SK-N-SH treated with all-trans-retinoic acid at 6 μM for 48 hours (cell line): Measurements from ENCODE around the gene B3GNT3.

Experiments
- ATAC-seq: fragments of 200-7000 bp; cut with Tn5 transposase; 3 replicates; pipeline ENCODE4 v1.9.1; 2020; ENCODE audit warnings: mild to moderate bottlenecking, moderate library complexity
- ARNTL ChIP-seq: fragments of 450-650 bp; formaldehyde crosslinking; IDR thresholded peaks from 2 replicates; pipeline ENCODE4 v1.5.0; 2020; ENCODE audit warnings: low read depth, mild to moderate bottlenecking, moderate library complexity, borderline replicate concordance
- BACH2 ChIP-seq: fragments of 250-450 bp; sonication (Bioruptor Pico); IDR thresholded peaks from 2 replicates; pipeline ENCODE4 v1.9.0; 2021; ENCODE audit warnings: mild to moderate bottlenecking, borderline replicate concordance
- CREB5 ChIP-seq: fragments of 250-450 bp; sonication (Bioruptor Pico); IDR thresholded peaks from 2 replicates; pipeline ENCODE4 v1.5.1; 2020; ENCODE audit warnings: low read depth, mild to moderate bottlenecking, moderate library complexity
- CSDC2 ChIP-seq: fragments of 250-450 bp; sonication (Bioruptor Pico); IDR thresholded peaks from 2 replicates; pipeline ENCODE4 v1.5.0; 2020; ENCODE audit warnings: mild to moderate bottlenecking, moderate library complexity
- ESRRG ChIP-seq: fragments of 250-450 bp; sonication (Bioruptor Pico); IDR thresholded peaks from 2 replicates; pipeline ENCODE4 v1.6.1; 2021; ENCODE audit warnings: mild to moderate bottlenecking
- GLIS3 ChIP-seq: fragments of 250-450 bp; sonication (Bioruptor Pico); IDR thresholded peaks from 2 replicates; pipeline ENCODE4 v1.5.0; 2020; ENCODE audit warnings: mild to moderate bottlenecking, moderate library complexity
- ISL1 ChIP-seq: fragments of 250-450 bp; sonication (Bioruptor Pico); IDR thresholded peaks from 2 replicates; pipeline ENCODE4 v2.1.2; 2022; ENCODE audit warnings: mild to moderate bottlenecking, moderate library complexity
- OSR1 ChIP-seq: fragments of 250-450 bp; sonication (Bioruptor Pico); IDR thresholded peaks from 2 replicates; pipeline ENCODE4 v1.8.0; 2022; ENCODE audit warnings: moderate library complexity, mild to moderate bottlenecking, inconsistent platforms
- PATZ1 ChIP-seq: fragments of 250-450 bp; sonication (Bioruptor Pico); IDR thresholded peaks from 2 replicates; pipeline ENCODE4 v1.8.0; 2020; ENCODE audit warnings: mild to moderate bottlenecking, moderate library complexity, borderline replicate concordance
- PPARA ChIP-seq: fragments of 250-450 bp; sonication (Bioruptor Pico); IDR thresholded peaks from 2 replicates; pipeline ENCODE4 v1.5.0; 2020; ENCODE audit warnings: mild to moderate bottlenecking, borderline replicate concordance
- RARB ChIP-seq: fragments of 250-450 bp; sonication (Bioruptor Pico); IDR thresholded peaks from 2 replicates; pipeline ENCODE4 v1.8.0; 2021; ENCODE audit warnings: mild to moderate bottlenecking, moderate library complexity
- SNAI2 ChIP-seq: fragments of 250-450 bp; sonication (Bioruptor Pico); IDR thresholded peaks from 2 replicates; pipeline ENCODE4 v1.5.0; 2020; ENCODE audit warnings: mild to moderate bottlenecking, moderate library complexity
- TCF4 ChIP-seq: fragments of 250-450 bp; sonication (Bioruptor Pico); IDR thresholded peaks from 2 replicates; pipeline ENCODE4 v1.8.0; 2021; ENCODE audit warnings: mild to moderate bottlenecking, moderate library complexity, borderline replicate concordance
- TOX ChIP-seq: fragments of 250-450 bp; sonication (Bioruptor Pico); IDR thresholded peaks from 2 replicates; pipeline ENCODE4 v1.8.0; 2021; ENCODE audit warnings: mild to moderate bottlenecking, moderate library complexity, borderline replicate concordance
- TSHZ2 ChIP-seq: fragments of 250-450 bp; sonication (Bioruptor Pico); IDR thresholded peaks from 2 replicates; pipeline ENCODE4 v1.5.0; 2020; ENCODE audit warnings: mild to moderate bottlenecking, moderate library complexity
- ZC3H10 ChIP-seq: fragments of 250-450 bp; sonication (Bioruptor Pico); IDR thresholded peaks from 2 replicates; pipeline ENCODE4 v1.5.1; 2021; ENCODE audit warnings: mild to moderate bottlenecking, moderate library complexity
- ZFP3 ChIP-seq: fragments of 250-450 bp; sonication (Bioruptor Pico); IDR thresholded peaks from 2 replicates; pipeline ENCODE4 v1.5.0; 2020; ENCODE audit warnings: mild to moderate bottlenecking, moderate library complexity
- ZFP30 ChIP-seq: fragments of 450-650 bp; formaldehyde crosslinking; IDR thresholded peaks from 2 replicates; pipeline ENCODE4 v1.5.0; 2022; ENCODE audit warnings: mild to moderate bottlenecking, moderate library complexity
- ZNF565 ChIP-seq: fragments of 450-650 bp; formaldehyde crosslinking; conservative IDR thresholded peaks from 2 replicates; pipeline ENCODE4 v1.5.0; 2020; ENCODE audit warnings: low read depth, mild to moderate bottlenecking, moderate library complexity
- ZNF70 ChIP-seq: fragments of 450-650 bp; formaldehyde crosslinking; IDR thresholded peaks from 2 replicates; pipeline ENCODE4 v1.5.0; 2020; ENCODE audit warnings: mild to moderate bottlenecking, moderate library complexity
- ZNF8 ChIP-seq: fragments of 450-650 bp; formaldehyde crosslinking; IDR thresholded peaks from 2 replicates; pipeline ENCODE4 v1.5.0; 2020; ENCODE audit warnings: mild to moderate bottlenecking, moderate library complexity
- TF ChIP-seq, protein P1 (sequence below): fragments of 250-450 bp; sonication (Bioruptor Pico); IDR thresholded peaks from 2 replicates; pipeline ENCODE4 v1.8.0; 2021; ENCODE audit warnings: low read depth, mild to moderate bottlenecking, moderate library complexity, borderline replicate concordance
- TF ChIP-seq, protein P2 (sequence below): fragments of 250-450 bp; sonication (Bioruptor Pico); IDR thresholded peaks from 2 replicates; pipeline ENCODE4 v1.5.1; 2021; ENCODE audit warnings: mild to moderate bottlenecking, moderate library complexity

Gene B3GNT3

GRCh38 chr19:17840019-17840418, 45.1 kb downstream of the B3GNT3 start:
- no peak for ATAC-seq
- TF ChIP-seq ARNTL (CRISPR knock-in tag), result no peak
- no peak for TF ChIP-seq CREB5
- no peak for TF ChIP-seq SNAI2 (CRISPR knock-in tag)
- TF ChIP-seq CSDC2, result no peak
- TF ChIP-seq GLIS3 (CRISPR knock-in tag), result no peak
- no peak for TF ChIP-seq ESRRG (CRISPR knock-in tag)
- TF ChIP-seq ZNF70 (CRISPR knock-in tag), result no peak
- TF ChIP-seq ZC3H10 (CRISPR knock-in tag), result no peak
- no peak for TF ChIP-seq ZFP3 (CRISPR knock-in tag)
- TF ChIP-seq, protein P1, sequence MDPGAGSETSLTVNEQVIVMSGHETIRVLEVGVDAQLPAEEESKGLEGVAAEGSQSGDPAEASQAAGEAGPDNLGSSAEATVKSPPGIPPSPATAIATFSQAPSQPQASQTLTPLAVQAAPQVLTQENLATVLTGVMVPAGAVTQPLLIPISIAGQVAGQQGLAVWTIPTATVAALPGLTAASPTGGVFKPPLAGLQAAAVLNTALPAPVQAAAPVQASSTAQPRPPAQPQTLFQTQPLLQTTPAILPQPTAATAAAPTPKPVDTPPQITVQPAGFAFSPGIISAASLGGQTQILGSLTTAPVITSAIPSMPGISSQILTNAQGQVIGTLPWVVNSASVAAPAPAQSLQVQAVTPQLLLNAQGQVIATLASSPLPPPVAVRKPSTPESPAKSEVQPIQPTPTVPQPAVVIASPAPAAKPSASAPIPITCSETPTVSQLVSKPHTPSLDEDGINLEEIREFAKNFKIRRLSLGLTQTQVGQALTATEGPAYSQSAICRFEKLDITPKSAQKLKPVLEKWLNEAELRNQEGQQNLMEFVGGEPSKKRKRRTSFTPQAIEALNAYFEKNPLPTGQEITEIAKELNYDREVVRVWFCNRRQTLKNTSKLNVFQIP, result no peak
- TF ChIP-seq PPARA, result no peak
- TF ChIP-seq PATZ1 (CRISPR knock-in tag), result no peak
- no peak for TF ChIP-seq ZNF565 (CRISPR knock-in tag)
- TF ChIP-seq TCF4 (CRISPR knock-in tag), result no peak
- TF ChIP-seq BACH2 (CRISPR knock-in tag), result no peak
- TF ChIP-seq TOX (CRISPR knock-in tag), result no peak
- TF ChIP-seq ZFP30 (CRISPR knock-in tag), result no peak
- no peak for TF ChIP-seq OSR1 (CRISPR knock-in tag)

DNA sequence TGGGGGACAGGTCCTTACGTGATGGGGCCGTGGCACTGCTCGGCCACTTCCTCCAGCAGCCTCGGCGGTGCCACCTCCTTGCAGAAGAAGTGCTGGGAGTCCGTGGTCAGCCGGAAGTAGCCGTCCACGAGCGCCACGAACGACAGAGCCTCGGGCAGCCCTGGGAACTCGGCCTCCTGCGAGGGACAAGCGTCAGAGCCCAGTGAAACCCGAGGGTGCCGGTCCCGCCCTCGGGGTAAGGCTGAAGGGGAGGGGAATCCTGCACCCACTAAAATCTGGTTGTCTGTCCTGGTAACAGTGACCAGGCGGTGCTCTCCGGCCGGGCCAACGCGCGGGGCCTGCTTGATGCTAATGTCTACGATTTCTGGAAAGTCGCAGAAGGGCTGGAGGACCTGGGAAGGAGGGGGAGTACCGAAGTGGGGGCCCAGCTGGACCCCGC, 46.5 kb downstream of the B3GNT3 start:
- peak; percentile 53 for ATAC-seq
- TF ChIP-seq ZNF565 (CRISPR knock-in tag) (no peak), ZNF70 (CRISPR knock-in tag) (0 out of 2 replicates have a peak, but pooled peaks have one; percentile 36)

DNA sequence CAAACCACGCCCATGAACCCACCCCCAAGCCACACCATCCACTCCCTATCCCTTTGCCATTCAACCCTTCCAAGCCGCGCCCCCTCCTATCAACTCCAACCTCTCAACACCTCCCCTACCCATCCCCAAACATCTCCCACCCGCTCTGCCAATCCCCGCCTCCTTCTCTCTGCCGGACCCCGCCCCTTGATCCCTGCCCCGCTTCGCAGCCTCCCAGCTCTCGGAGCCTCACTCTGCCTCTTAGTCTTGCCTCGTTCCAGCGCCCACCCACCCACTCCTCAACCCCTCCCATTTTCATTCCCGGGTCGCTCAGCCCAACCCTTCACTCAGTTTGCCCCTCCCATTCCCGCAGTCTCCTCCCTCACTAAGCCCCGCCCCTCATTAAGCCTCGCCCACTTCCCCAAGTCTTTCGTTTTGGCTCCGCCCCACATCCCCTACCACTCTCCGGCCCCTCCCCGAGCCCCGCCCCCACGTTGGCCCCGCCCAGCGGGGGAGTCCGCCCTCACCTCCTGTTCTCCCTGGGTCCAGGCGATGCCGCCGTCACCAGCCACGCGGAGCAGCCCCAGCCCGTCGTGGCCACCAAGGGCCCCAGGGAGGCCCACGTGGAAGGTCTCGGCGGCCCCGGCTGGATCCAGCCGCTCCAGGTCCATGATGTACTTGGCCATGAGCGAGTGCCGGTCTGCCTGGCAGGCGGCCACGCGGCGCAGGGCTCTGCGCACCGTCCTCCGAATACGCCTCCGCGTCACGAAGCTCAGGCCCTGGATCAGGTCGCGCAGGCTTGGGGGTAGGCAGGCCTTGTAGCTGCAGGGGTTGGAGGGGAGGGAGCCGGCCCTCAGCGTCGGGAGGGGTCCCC, 47.1 kb downstream of the B3GNT3 start:
- TF ChIP-seq ZNF8 (CRISPR knock-in tag) (no peak), SNAI2 (CRISPR knock-in tag) (no peak), CSDC2 (no peak), TCF4 (CRISPR knock-in tag) (no peak), ZFP30 (CRISPR knock-in tag) (no peak), ISL1 (no peak), RARB (CRISPR knock-in tag) (no peak), GLIS3 (CRISPR knock-in tag) (no peak), PPARA (no peak), OSR1 (CRISPR knock-in tag) (no peak), ZNF70 (CRISPR knock-in tag) (no peak; the same call in 1 of the 2 replicates), ZC3H10 (CRISPR knock-in tag) (no peak), TSHZ2 (CRISPR knock-in tag) (no peak), TOX (CRISPR knock-in tag) (no peak), CREB5 (no peak)
- TF ChIP-seq, protein P2, sequence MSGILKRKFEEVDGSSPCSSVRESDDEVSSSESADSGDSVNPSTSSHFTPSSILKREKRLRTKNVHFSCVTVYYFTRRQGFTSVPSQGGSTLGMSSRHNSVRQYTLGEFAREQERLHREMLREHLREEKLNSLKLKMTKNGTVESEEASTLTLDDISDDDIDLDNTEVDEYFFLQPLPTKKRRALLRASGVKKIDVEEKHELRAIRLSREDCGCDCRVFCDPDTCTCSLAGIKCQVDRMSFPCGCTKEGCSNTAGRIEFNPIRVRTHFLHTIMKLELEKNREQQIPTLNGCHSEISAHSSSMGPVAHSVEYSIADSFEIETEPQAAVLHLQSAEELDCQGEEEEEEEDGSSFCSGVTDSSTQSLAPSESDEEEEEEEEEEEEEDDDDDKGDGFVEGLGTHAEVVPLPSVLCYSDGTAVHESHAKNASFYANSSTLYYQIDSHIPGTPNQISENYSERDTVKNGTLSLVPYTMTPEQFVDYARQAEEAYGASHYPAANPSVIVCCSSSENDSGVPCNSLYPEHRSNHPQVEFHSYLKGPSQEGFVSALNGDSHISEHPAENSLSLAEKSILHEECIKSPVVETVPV (CRISPR knock-in tag), result no peak
- TF ChIP-seq, protein P1, result no peak
- ATAC-seq, result peak; percentile 83
